HCT116 (cell line): ENCODE measurements around the gene CCT5. TPM values are rescaled to one million over a fixed set of nuclear protein-coding genes. Genes with fewer than 3 reads are reported as not detected.

Experiments used
- ATAC-seq: fragments of 200-7000 bp; cut with Tn5 transposase; 2 replicates; pipeline ENCODE4 v1.9.1; 2020; ENCODE audit warnings: mild to moderate bottlenecking, moderate library complexity
- BruUV-seq: library from RNA; stranded (reverse); fragments of 400-500 nt; replicated peaks from 2 replicates; lab custom pipeline; 2021; lab: Mats Ljungman, UMichigan
- CTCF ChIA-PET: fragments of 300-600 bp; sonication (Branson Sonifier 250); formaldehyde crosslinking; loops from one replicate; lab custom pipeline; 2021; ENCODE audit warnings: antibody characterized with exemption; lab: Charles Lee
- POLR2A ChIA-PET: fragments of 300-600, 350-600 bp; sonication (Branson Sonifier 250); formaldehyde crosslinking; loops from one replicate; lab custom pipeline; 2021; ENCODE audit warnings: antibody characterized with exemption; lab: Charles Lee
- RAD21 ChIA-PET, 2 experiments: fragments of 300-600 bp; sonication (Branson Sonifier 250); formaldehyde crosslinking; loops; one replicate each; lab custom pipeline; 2023; ENCODE audit warnings: low total read pairs in 2 of 2; ENCODE audit not compliant: uncharacterized antibody in 2 of 2, unreplicated experiment in 2 of 2, low non-redundant PET in 1 of 2; lab: Charles Lee
- DNase-seq: peaks from one replicate; pipeline ENCODE4 v3.0.0-alpha.2; 2010; ENCODE audit warnings: low read depth, low spot score
- H2AFZ ChIP-seq: fragments of 200-600 bp; shearing (Covaris generic), sonication (generic); 2 replicates; pipeline ENCODE4 v1.6.1; 2017; ENCODE audit warnings: low read depth, mixed run types, mixed read lengths, antibody characterized with exemption, low read length; ENCODE audit not compliant: poor library complexity, severe bottlenecking
- H3K27ac ChIP-seq: 2 replicates; pipeline ENCODE4 v1.5.1; 2012; ENCODE audit warnings: low read depth, low read length
- H3K27me3 ChIP-seq: fragments of 200-600 bp; sonication (generic); 2 replicates; pipeline ENCODE4 v1.6.1; 2016; ENCODE audit warnings: mixed run types, low read length, mixed read lengths; ENCODE audit not compliant: insufficient read depth
- H3K36me3 ChIP-seq, 2 experiments: fragments of 200-500 bp in 1 of 2; fragments of 200-600 bp in 1 of 2; sonication (Bioruptor generic) in 1 of 2; sonication (generic) in 1 of 2; 2 replicates each; pipeline versions ENCODE4 v1.5.1 to v1.6.1; 2014 to 2016; ENCODE audit warnings: low read length in 2 of 2, inconsistent platforms in 1 of 2, mixed read lengths in 1 of 2, mixed run types in 1 of 2; ENCODE audit not compliant: insufficient read depth in 2 of 2, control insufficient read depth in 1 of 2
- H3K4me1 ChIP-seq, 2 experiments: fragments of 200-600 bp in 1 of 2; sonication (generic) in 1 of 2; 2 replicates each; pipeline versions ENCODE4 v1.5.1 to v1.6.1; 2012 to 2017; ENCODE audit warnings: low read length in 2 of 2, inconsistent platforms in 1 of 2, mild to moderate bottlenecking in 1 of 2, mixed read lengths in 1 of 2, mixed run types in 1 of 2, moderate library complexity in 1 of 2; ENCODE audit not compliant: insufficient read depth in 2 of 2, control insufficient read depth in 1 of 2
- H3K4me2 ChIP-seq: fragments of 200-600 bp; sonication (generic); 2 replicates; pipeline ENCODE4 v1.6.1; 2017; ENCODE audit warnings: mixed run types, low read length, mixed read lengths
- H3K4me3 ChIP-seq, 2 experiments: fragments of 200-600 bp in 1 of 2; sonication (generic) in 1 of 2; replicated peaks in 1 of 2; 2 replicates each; pipeline ENCODE4 v1.5.1; 2011 to 2016; ENCODE audit warnings: low read length in 2 of 2, control low read depth in 1 of 2, low read depth in 1 of 2, mild to moderate bottlenecking in 1 of 2, mixed read lengths in 1 of 2, mixed run types in 1 of 2
- H3K79me2 ChIP-seq: fragments of 200-600 bp; sonication (generic); 2 replicates; pipeline ENCODE4 v1.6.1; 2017; ENCODE audit warnings: mild to moderate bottlenecking, mixed run types, low read length, moderate library complexity, mixed read lengths; ENCODE audit not compliant: insufficient read depth
- H3K9ac ChIP-seq: fragments of 200-600 bp; sonication (generic); 2 replicates; pipeline ENCODE4 v1.6.1; 2016; ENCODE audit warnings: low read length, mixed read lengths
- H3K9me2 ChIP-seq: fragments of 200-600 bp; sonication (generic), shearing (Covaris generic); 2 replicates; pipeline ENCODE4 v1.6.1; 2017; ENCODE audit warnings: mixed run types, mild to moderate bottlenecking, moderate library complexity; ENCODE audit not compliant: insufficient read depth
- H3K9me3 ChIP-seq, 2 experiments: fragments of 200-500 bp in 1 of 2; fragments of 200-600 bp in 1 of 2; sonication (Bioruptor generic) in 1 of 2; sonication (generic) in 1 of 2; 2 replicates each; pipeline ENCODE4 v1.6.1; 2014 to 2017; ENCODE audit warnings: low read length in 2 of 2, mixed read lengths in 2 of 2, inconsistent platforms in 1 of 2, low read depth in 1 of 2, mild to moderate bottlenecking in 1 of 2, mixed run types in 1 of 2, moderate library complexity in 1 of 2; ENCODE audit not compliant: control insufficient read depth in 1 of 2, insufficient read depth in 1 of 2
- H4K20me1 ChIP-seq: fragments of 200-600 bp; sonication (generic), shearing (Covaris generic); 2 replicates; pipeline ENCODE4 v1.6.1; 2017; ENCODE audit warnings: mixed run types, mild to moderate bottlenecking, moderate library complexity; ENCODE audit not compliant: insufficient read depth
- CBX3 ChIP-seq: IDR thresholded peaks from 2 replicates; pipeline ENCODE4 v1.6.1; 2012; ENCODE audit warnings: low read depth
- EGR1 ChIP-seq: IDR thresholded peaks from 2 replicates; pipeline ENCODE4 v1.6.1; 2012; ENCODE audit warnings: low read depth
- ELF1 ChIP-seq: IDR thresholded peaks from 2 replicates; pipeline ENCODE4 v1.6.1; 2012; ENCODE audit warnings: low read depth, borderline replicate concordance
- RAD21 ChIP-seq: IDR thresholded peaks from 2 replicates; pipeline ENCODE4 v1.6.1; 2012; ENCODE audit warnings: low read depth, mild to moderate bottlenecking
- SIN3A ChIP-seq: IDR thresholded peaks from 2 replicates; pipeline ENCODE4 v1.6.1; 2012; ENCODE audit warnings: low read depth
- TCF7L2 ChIP-seq: IDR thresholded peaks from 2 replicates; pipeline ENCODE4 v1.7.0; 2011; ENCODE audit warnings: borderline replicate concordance, inconsistent platforms; ENCODE audit not compliant: insufficient read depth, insufficient read length; ENCODE audit errors: extremely low read depth
- ZFX ChIP-seq: fragments of 450-650 bp; IDR thresholded peaks from 2 replicates; pipeline ENCODE4 v1.6.1; 2017
- intact Hi-C: fragments of 100-400 bp; cut with micrococcal nuclease; formaldehyde crosslinking; loops from 2 replicates; pipeline ENCODE4 v1.10.0; 2022
- total RNA-seq: library from RNA; stranded (reverse); gene quantifications from one replicate; pipeline ENCODE4 v1.2.1, GENCODE V29; 2021; ENCODE audit not compliant: unreplicated experiment

CCT5 gene
- total RNA-seq, 1 experiment from 2014 or later: 489 TPM

GRCh38 chr5:10307206-10308148 is 57.4 kb downstream of the CCT5 start, which contains the start of gene CMBL (continued):
- TF ChIP-seq CBX3 (0 out of 2 replicates have a peak, but pooled peaks have one; percentile 22), SIN3A (0 out of 2 replicates have a peak, but pooled peaks have one; percentile 30), TCF7L2 (peak; percentile 35), RAD21 (no peak), EGR1 (0 out of 2 replicates have a peak, but pooled peaks have one; percentile 50), ELF1 (no peak)
- TF ChIP-seq, all 23 proteins: peak for 9

- DNase-seq: no peak
- RAD21 ChIA-PET: no interaction called here
- H3K4me2 ChIP-seq: peak overlapping the region; percentile 94
- no peaks in the 10 kb centered on the region for H3K36me3 ChIP-seq
- H3K4me3 ChIP-seq: no peak overlapping the region
- no peak for TF ChIP-seq ZFX
- TF ChIP-seq, all 23 proteins: peak for 0
- Histone ChIP-seq H3K9me2 (no peaks in the 10 kb centered on the region), H3K4me1 (peaks cover 42 to 54% of the 10 kb centered on the region in 2 experiments), H3K79me2 (peaks cover 8% of the 10 kb centered on the region; the same call in 1 of the 2 replicates), H3K27ac (peak overlapping the region; percentile 57), H2AFZ (no peak overlapping the region), H3K9me3 (no peaks in the 10 kb centered on the region), H3K9ac (no peak overlapping the region), H4K20me1 (no peaks in the 10 kb centered on the region), H3K27me3 (no peaks in the 10 kb centered on the region)
- no peak for ATAC-seq
- POLR2A ChIA-PET: interaction anchor here (1.3 to 3.2 kb wide), 2 partner anchors 9 to 45 kb away, joined by 4 to 14 read pairs; partner anchors contain the start of gene MARCHF6
- intact Hi-C loops: loop anchor here (5.0 kb wide), 1 partner anchor 48 kb away; no protein-coding TSS in a partner anchor
- BruUV-seq: no TSS peak
- CTCF ChIA-PET: interaction anchor here (1.2 to 1.9 kb wide), 3 partner anchors 10 to 56 kb away, joined by 3 to 6 read pairs (median 3); no protein-coding TSS in a partner anchor
Measured at GRCh38 chr5:10308844-10309243, 58.8 kb downstream of the CCT5 start.
